Heart left ventricle (tissue), 13 donors: ENCODE results near the gene UNKL.

Experiments
- POLR2A ChIP-seq, 2 donors: fragments of 450-650 bp; IDR thresholded peaks; one replicate each; pipeline ENCODE4 v1.6.1; 2017; ENCODE audit warnings: antibody characterized with exemption in 2 of 2, mild to moderate bottlenecking in 2 of 2, moderate library complexity in 2 of 2
- TF ChIP-seq, protein P1 (sequence below), 12 donors: fragments of 200-600 bp; sonication (generic) in 4 of 12; IDR thresholded peaks; one replicate each; pipeline versions ENCODE4 v1.5.0 to v1.8.0; 2018 to 2022; ENCODE audit warnings: antibody characterized with exemption in 12 of 12, mild to moderate bottlenecking in 5 of 12
- donor health status: ischemic (EF 13 %, LVEDD 7.1; RV severe dilation, severe dysfunction).
- donor health status: DM: no; HTN: yes; CAD: no.
- donor health status: DM: no; HTN: no; CAD: no.
- donor health status: ischemic (EF 25% LVEDD 6.9; RV normal size, moderate dysfunction).
- donor health status: ischemic (EF 25% LVEDD 5.7; RV mildly dilated, moderate dysfunction).
- donor health status: ischemic (EF 35%, LVEDD 5.7; RV mildly dilated, moderate dysfunction).
- donor health status: nonischemic (EF 11% LVEDD 7.7; RV severe dilation, severe dysfunction).
- donor health status: DM: yes; HTN: yes; CAD: no.
- donor health status: PGD.
- donor health status: ischemic (EF 29% LVEDD 5.4; RV normal size, mild dysfunction).
- donor health status: nonischemic (EF 23%, LVEDD 6.1; RV moderate dilation, normal function).

DNA sequence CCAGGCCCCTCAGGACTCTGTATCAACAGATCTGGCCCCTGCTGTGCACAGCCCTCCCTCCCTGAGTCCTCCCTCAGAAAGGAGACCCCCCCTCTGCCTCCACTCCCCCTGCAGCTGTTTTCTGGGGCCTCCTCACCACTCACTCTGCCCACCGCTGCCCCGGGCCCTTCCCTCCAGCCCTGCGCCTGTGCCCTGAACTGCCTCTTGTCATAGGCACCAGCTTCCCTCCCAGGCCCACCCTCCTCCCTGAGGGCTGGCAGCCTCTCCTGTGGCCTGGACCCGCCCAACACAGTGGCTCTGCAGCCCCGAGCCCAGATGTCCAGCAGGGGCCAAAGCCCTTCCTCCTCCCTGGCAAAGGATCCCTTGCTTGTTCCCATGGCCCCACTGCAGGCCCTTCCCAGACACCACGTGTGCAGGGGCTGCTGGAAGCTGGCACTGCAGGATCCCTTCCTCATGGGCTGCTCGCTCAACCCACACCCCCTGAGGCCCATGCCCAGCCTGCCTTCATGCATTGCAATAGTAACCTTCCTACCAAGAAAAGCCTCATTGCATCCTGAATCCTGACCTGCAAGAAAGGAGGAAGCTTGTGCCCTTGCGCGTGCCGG, 37.0 kb downstream of the UNKL start:
- TF ChIP-seq, protein P1, sequence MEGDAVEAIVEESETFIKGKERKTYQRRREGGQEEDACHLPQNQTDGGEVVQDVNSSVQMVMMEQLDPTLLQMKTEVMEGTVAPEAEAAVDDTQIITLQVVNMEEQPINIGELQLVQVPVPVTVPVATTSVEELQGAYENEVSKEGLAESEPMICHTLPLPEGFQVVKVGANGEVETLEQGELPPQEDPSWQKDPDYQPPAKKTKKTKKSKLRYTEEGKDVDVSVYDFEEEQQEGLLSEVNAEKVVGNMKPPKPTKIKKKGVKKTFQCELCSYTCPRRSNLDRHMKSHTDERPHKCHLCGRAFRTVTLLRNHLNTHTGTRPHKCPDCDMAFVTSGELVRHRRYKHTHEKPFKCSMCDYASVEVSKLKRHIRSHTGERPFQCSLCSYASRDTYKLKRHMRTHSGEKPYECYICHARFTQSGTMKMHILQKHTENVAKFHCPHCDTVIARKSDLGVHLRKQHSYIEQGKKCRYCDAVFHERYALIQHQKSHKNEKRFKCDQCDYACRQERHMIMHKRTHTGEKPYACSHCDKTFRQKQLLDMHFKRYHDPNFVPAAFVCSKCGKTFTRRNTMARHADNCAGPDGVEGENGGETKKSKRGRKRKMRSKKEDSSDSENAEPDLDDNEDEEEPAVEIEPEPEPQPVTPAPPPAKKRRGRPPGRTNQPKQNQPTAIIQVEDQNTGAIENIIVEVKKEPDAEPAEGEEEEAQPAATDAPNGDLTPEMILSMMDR (IDR thresholded peaks at IDR 0.05) = no peak
- TF ChIP-seq POLR2A (IDR thresholded peaks at IDR 0.05) = no peak
